DMS79 (cell line): ENCODE data around the gene BAZ2B.

Source experiments
- DNase-seq: peaks from one replicate; lab custom pipeline; 2025; lab: John Stamatoyannopoulos, UW

BAZ2B gene

GRCh38 chr2:159317392-159318088 is 298.8 kb downstream of the BAZ2B start:
- DNase-seq: no peak

- DNase-seq: no peak
These were observed 308.4 kb downstream of the BAZ2B start for GRCh38 chr2:159307942-159308341.

GRCh38 chr2:159300586-159300985 is 315.8 kb downstream of the BAZ2B start:
- DNase-seq: no peak

- DNase-seq: no peak
These were observed 317.4 kb downstream of the BAZ2B start for GRCh38 chr2:159298967-159299366.

GRCh38 chr2:159297042-159297707 is 319.2 kb downstream of the BAZ2B start:
- no peak for DNase-seq

- DNase-seq: no peak
These were observed 324.2 kb downstream of the BAZ2B start for GRCh38 chr2:159292157-159292556.

GRCh38 chr2:159290289-159290907 is 325.9 kb downstream of the BAZ2B start:
- DNase-seq: peak; percentile 61

GRCh38 chr2:159287733-159288132 is 328.6 kb downstream of the BAZ2B start:
- no peak for DNase-seq

GRCh38 chr2:159286709-159287441 is 329.5 kb downstream of the BAZ2B start:
- DNase-seq: peak; percentile 95

GRCh38 chr2:159285929-159286708 is 330.2 kb downstream of the BAZ2B start, which contains the start of gene WDSUB1:
WDSUB1 (minus strand) TSS chr2:159286703; CDS start chr2:159283069, 3,634 bp downstream.
- peak; percentile 52 for DNase-seq

GRCh38 chr2:159285433-159285832 is 330.9 kb downstream of the BAZ2B start:
- no peak for DNase-seq

GRCh38 chr2:159283529-159283928 is 332.8 kb downstream of the BAZ2B start:
- no peak for DNase-seq

GRCh38 chr2:159281002-159281401 is 335.3 kb downstream of the BAZ2B start:
- DNase-seq: no peak

- DNase-seq: no peak
These were observed 336.6 kb downstream of the BAZ2B start for GRCh38 chr2:159279700-159280099.

- DNase-seq: no peak
These were observed 341.2 kb downstream of the BAZ2B start for GRCh38 chr2:159275111-159275510.

GRCh38 chr2:159272156-159272555 is 344.2 kb downstream of the BAZ2B start:
- no peak for DNase-seq

- no peak for DNase-seq
These were observed 345.5 kb downstream of the BAZ2B start for GRCh38 chr2:159270744-159271379.
